ENCODE results near the gene KPNA6. TPM values are rescaled to one million over a fixed set of nuclear protein-coding genes. Genes with fewer than 3 reads are reported as not detected.
"Not testable (repeated sequence)": the region's sequence is repeated elsewhere in the genome, so short reads cannot be mapped to it uniquely, and the experiment has no call there.

Gene KPNA6
- total and polyA plus RNA-seq, 2 of the 4 experiments (the other 2 are of a cell fraction), result 27.0 to 50.7 TPM

DNA sequence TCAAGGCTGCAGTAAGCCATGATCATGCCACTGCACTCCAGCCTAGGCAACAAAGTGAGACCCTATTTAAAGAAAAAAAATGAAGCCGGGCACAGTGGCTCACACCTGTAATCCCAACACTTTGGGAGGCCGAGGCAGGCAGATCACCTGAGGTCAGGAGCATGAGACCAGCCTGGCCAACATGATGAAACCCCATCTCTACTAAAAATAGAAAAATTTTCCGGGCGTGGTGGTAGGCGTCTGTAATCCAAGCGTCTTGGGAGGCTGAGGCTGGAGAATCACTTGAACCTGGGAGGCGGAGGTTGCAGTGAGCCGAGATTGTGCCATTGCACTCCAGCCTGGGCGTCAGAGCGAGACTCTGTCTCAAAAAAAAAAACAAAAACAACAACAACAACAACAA is 57.8 kb downstream of the KPNA6 start:
- intact Hi-C loops (cut with micrococcal nuclease); H3K9me3 ChIP-seq (ENCODE audit: control insufficient read depth, insufficient read depth, low read length); H2BK5ac ChIP-seq (ENCODE audit: low read depth, low read length, poor library complexity, severe bottlenecking); H3K27ac ChIP-seq (ENCODE audit: insufficient read depth, low read length); DNase-seq; H3K14ac ChIP-seq (replicated peaks; ENCODE audit: low read depth, low read length); H4K8ac ChIP-seq (ENCODE audit: low read depth in 2 of 2, low read length in 2 of 2); H2AK5ac ChIP-seq (ENCODE audit: low read depth, low read length); H3K23ac ChIP-seq (ENCODE audit: low read depth, low read length); H2AK9ac ChIP-seq (replicated peaks; ENCODE audit: low read depth, low read length, poor library complexity); H3K9me1 ChIP-seq (ENCODE audit: insufficient read depth, low read length); in situ Hi-C loops (cut with MboI; ENCODE audit: low sequenced_read_pairs); H2BK120ac ChIP-seq (ENCODE audit: low read depth, low read length); H4K5ac ChIP-seq (ENCODE audit: low read depth, low read length); H3K4me3 ChIP-seq (ENCODE audit: insufficient read depth, low read depth, low read length); H3K27me3 ChIP-seq (ENCODE audit: control insufficient read depth, insufficient read depth, low read length); H3K18ac ChIP-seq (ENCODE audit: low read depth, low read length); H3K9ac ChIP-seq (ENCODE audit: low read depth, low read length); H2BK15ac ChIP-seq (ENCODE audit: low read depth, low read length); H3K56ac ChIP-seq (ENCODE audit: extremely low read depth, insufficient read depth, low read length); H3K4ac ChIP-seq (ENCODE audit: low read depth, low read length); ATAC-seq (ENCODE audit: low read depth); H4K20me1 ChIP-seq (ENCODE audit: insufficient read depth, low read length); H2AFZ ChIP-seq (replicated peaks; ENCODE audit: low read length, poor library complexity); H2BK20ac ChIP-seq (ENCODE audit: low read depth, low read length); H3K4me2 ChIP-seq (ENCODE audit: low read depth, low read length); CTCF ChIA-PET; H3K4me1 ChIP-seq (ENCODE audit: control insufficient read depth, insufficient read depth, low read length); dilution Hi-C loops (cut with HindIII; ENCODE audit: low sequenced_read_pairs, unreplicated experiment); BruUV-seq (replicated peaks); H4K91ac ChIP-seq (ENCODE audit: insufficient read depth, low read depth, low read length): not testable (repeated sequence)
- peaks cover 6 to 18% of the 10 kb centered on the region in 2 experiments for H3K79me1 ChIP-seq (ENCODE audit: low read depth in 1 of 2, low read length in 2 of 2)
- POLR2A ChIA-PET (ENCODE audit: unreplicated experiment), result interaction anchor here (0.7 kb wide), 1 partner anchor 15 kb away, joined by 30 read pairs; no protein-coding TSS in a partner anchor
- no CpG with 5 or more reads among the region's 10 CpGs for WGBS, 2 experiments (ENCODE audit: extremely low coverage in 2 of 2, insufficient read length in 1 of 2)
- peaks cover 57% of the 10 kb centered on the region for H3K36me3 ChIP-seq (ENCODE audit: control insufficient read depth, insufficient read depth, low read length)

All from IMR-90 (cell line).